ENCODE data around the gene RACGAP1.
"Not testable (repeated sequence)": the region's sequence is repeated elsewhere in the genome, so short reads cannot be mapped to it uniquely, and the experiment has no call there.

The RACGAP1 gene

DNA sequence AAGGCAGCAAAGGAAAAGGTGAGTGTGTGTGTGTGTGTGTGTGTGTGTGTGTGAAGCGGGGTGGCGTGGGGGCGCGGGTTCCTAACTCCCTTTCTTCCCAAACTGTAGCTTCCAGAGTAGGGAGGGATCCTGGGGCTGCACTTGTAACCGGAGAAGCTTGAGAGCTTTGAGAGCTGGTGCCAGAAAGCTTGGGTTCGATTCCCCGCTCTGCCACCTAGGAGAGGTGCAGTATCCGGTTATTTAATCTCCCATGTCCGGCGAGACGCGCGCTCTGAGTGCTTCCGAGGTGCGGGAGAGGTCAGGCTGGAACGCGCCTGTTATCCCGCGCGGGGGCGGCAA, 7.2 kb upstream of the RACGAP1 start:
- no CpG with 5 or more reads among the region's 21 CpGs for WGBS, 2 donors (ENCODE audit: extremely low coverage in 2 of 2, insufficient read length in 2 of 2, insufficient replicate concordance in 1 of 2)
- Histone ChIP-seq H3K4me2 (ENCODE audit: insufficient read depth, low read length, poor library complexity, severe bottlenecking) (peak overlapping the region; percentile 68), H2AK5ac (ENCODE audit: low read depth, low read length) (peak overlapping the region; percentile 53), H2BK120ac (ENCODE audit: low read depth, low read length) (no peak overlapping the region), H4K8ac (ENCODE audit: low read depth, low read length) (no peak overlapping the region), H4K91ac (ENCODE audit: low read depth, low read length, poor library complexity) (no peak overlapping the region), H2BK5ac (ENCODE audit: low read length) (no peak overlapping the region), H3K4me3 (ENCODE audit: low read length in 2 of 2) (peak overlapping the region in 1 of 2 donors; percentile 67), H2BK15ac (ENCODE audit: low read length) (no peak overlapping the region), H2BK12ac (ENCODE audit: low read length) (no peak overlapping the region), H3K14ac (ENCODE audit: low read length) (no peak overlapping the region), H3K27me3 (ENCODE audit: control insufficient read depth in 3 of 3, insufficient read depth in 3 of 3, low read depth in 1 of 3, low read length in 3 of 3) (peaks cover 0 to 8% (median 0%) of the 10 kb centered on the region in 3 experiments), H3K79me1 (ENCODE audit: low read depth, low read length) (no peaks in the 10 kb centered on the region), H3K9ac (ENCODE audit: low read depth, low read length, poor library complexity) (peak overlapping the region; percentile 71), H3K27ac (replicated peaks; ENCODE audit: low read length) (no peak overlapping the region), H3K36me3 (replicated peaks in 1 of 2; ENCODE audit: control insufficient read depth in 2 of 2, insufficient read depth in 2 of 2, low read length in 2 of 2) (no peaks in the 10 kb centered on the region), H3K18ac (ENCODE audit: low read length) (peak overlapping the region; percentile 86), H3K23ac (ENCODE audit: low read depth, low read length, poor library complexity) (no peak overlapping the region), H2AFZ (ENCODE audit: low read length) (no peak overlapping the region), H3K4ac (ENCODE audit: low read length) (no peak overlapping the region), H3K9me3 (replicated peaks in 1 of 2; ENCODE audit: control insufficient read depth in 2 of 2, insufficient read depth in 1 of 2, low read depth in 1 of 2, low read length in 2 of 2) (no peaks in the 10 kb centered on the region), H3K4me1 (ENCODE audit: control insufficient read depth in 2 of 2, insufficient read depth in 1 of 2, low read depth in 1 of 2, low read length in 2 of 2) (peaks cover 4 to 7% of the 10 kb centered on the region in 2 donors)
- no peak for DNase-seq (ENCODE audit: low spot score)

DNA sequence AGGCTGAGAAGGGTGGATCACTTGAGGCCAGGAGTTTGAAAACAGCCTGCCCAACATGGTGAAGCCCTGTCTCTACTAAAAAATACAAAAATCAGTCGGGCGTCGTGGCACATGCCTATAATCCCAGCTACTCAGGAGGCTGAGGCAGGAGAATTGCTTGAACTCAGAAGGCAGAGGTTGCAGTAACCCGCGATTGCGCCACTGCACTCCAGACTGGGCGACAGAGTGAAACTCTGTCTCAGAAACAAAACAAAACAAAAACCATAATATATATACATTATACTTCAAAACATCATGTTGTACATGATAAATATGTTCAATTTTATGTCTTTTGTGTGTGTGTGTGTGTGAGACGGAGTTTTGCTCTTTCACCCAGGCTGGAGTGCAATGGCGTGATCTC, 5.2 kb upstream of the RACGAP1 start:
- not testable (repeated sequence) for H3K14ac ChIP-seq (ENCODE audit: low read length); H3K4ac ChIP-seq (ENCODE audit: low read length); H3K18ac ChIP-seq (ENCODE audit: low read length); H2BK12ac ChIP-seq (ENCODE audit: low read length); H4K91ac ChIP-seq (ENCODE audit: low read depth, low read length, poor library complexity); H3K27ac ChIP-seq (replicated peaks; ENCODE audit: low read length); H3K4me3 ChIP-seq (ENCODE audit: low read length in 2 of 2); H3K27me3 ChIP-seq (ENCODE audit: control insufficient read depth in 3 of 3, insufficient read depth in 3 of 3, low read depth in 1 of 3, low read length in 3 of 3); H2BK15ac ChIP-seq (ENCODE audit: low read length); H3K4me1 ChIP-seq (ENCODE audit: control insufficient read depth in 2 of 2, insufficient read depth in 1 of 2, low read depth in 1 of 2, low read length in 2 of 2); H2BK5ac ChIP-seq (ENCODE audit: low read length); H3K79me1 ChIP-seq (ENCODE audit: low read depth, low read length); DNase-seq (ENCODE audit: low spot score); H3K9ac ChIP-seq (ENCODE audit: low read depth, low read length, poor library complexity); H3K4me2 ChIP-seq (ENCODE audit: insufficient read depth, low read length, poor library complexity, severe bottlenecking); H3K36me3 ChIP-seq (replicated peaks in 1 of 2; ENCODE audit: control insufficient read depth in 2 of 2, insufficient read depth in 2 of 2, low read length in 2 of 2); H2AK5ac ChIP-seq (ENCODE audit: low read depth, low read length); H2BK120ac ChIP-seq (ENCODE audit: low read depth, low read length); H3K9me3 ChIP-seq (replicated peaks in 1 of 2; ENCODE audit: control insufficient read depth in 2 of 2, insufficient read depth in 1 of 2, low read depth in 1 of 2, low read length in 2 of 2); H2AFZ ChIP-seq (ENCODE audit: low read length); H4K8ac ChIP-seq (ENCODE audit: low read depth, low read length); H3K23ac ChIP-seq (ENCODE audit: low read depth, low read length, poor library complexity)
- WGBS, 2 donors (ENCODE audit: extremely low coverage in 2 of 2, insufficient read length in 2 of 2, insufficient replicate concordance in 1 of 2) = no CpG with 5 or more reads among the region's 9 CpGs

DNA sequence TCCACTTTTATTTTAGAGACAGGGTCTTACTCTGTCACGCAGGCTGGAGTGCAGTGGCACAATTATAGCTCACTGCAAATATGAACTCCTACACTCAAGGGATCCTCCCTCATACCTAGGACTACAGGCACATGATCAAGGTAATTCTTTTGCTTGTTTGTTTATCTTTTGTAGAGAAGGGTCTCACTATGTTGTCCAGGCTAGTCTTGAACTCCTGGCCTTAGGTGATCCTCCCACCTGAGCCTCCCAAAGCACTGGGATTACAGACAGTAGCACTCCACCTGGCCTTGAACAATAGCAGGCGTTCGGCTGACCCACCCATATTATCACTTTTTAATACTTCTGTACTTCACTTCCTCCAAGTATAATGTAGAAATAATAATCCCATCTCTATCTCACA, 1.4 kb upstream of the RACGAP1 start:
- H2BK15ac ChIP-seq (ENCODE audit: low read length) = no peak overlapping the region
- H2BK5ac ChIP-seq (ENCODE audit: low read length) = no peak overlapping the region
- no CpG with 5 or more reads among the region's 3 CpGs for WGBS, 2 donors (ENCODE audit: extremely low coverage in 2 of 2, insufficient read length in 2 of 2, insufficient replicate concordance in 1 of 2)
- peaks cover 0 to 1% of the 10 kb centered on the region in 2 donors for H3K4me1 ChIP-seq (ENCODE audit: control insufficient read depth in 2 of 2, insufficient read depth in 1 of 2, low read depth in 1 of 2, low read length in 2 of 2)
- H3K9ac ChIP-seq (ENCODE audit: low read depth, low read length, poor library complexity) = no peak overlapping the region
- no peak overlapping the region for H2AFZ ChIP-seq (ENCODE audit: low read length)
- DNase-seq (ENCODE audit: low spot score) = no peak
- H3K4ac ChIP-seq (ENCODE audit: low read length) = no peak overlapping the region
- H3K27ac ChIP-seq (replicated peaks; ENCODE audit: low read length) = no peak overlapping the region
- no peak overlapping the region for H4K8ac ChIP-seq (ENCODE audit: low read depth, low read length)
- no peak overlapping the region for H3K23ac ChIP-seq (ENCODE audit: low read depth, low read length, poor library complexity)
- H3K4me3 ChIP-seq (ENCODE audit: low read length in 2 of 2) = no peak overlapping the region
- no peak overlapping the region for H2BK120ac ChIP-seq (ENCODE audit: low read depth, low read length)
- peaks cover 0 to 19% of the 10 kb centered on the region in 2 donors for H3K36me3 ChIP-seq (replicated peaks in 1 of 2; ENCODE audit: control insufficient read depth in 2 of 2, insufficient read depth in 2 of 2, low read length in 2 of 2)
- no peak overlapping the region for H2BK12ac ChIP-seq (ENCODE audit: low read length)
- no peaks in the 10 kb centered on the region for H3K27me3 ChIP-seq (ENCODE audit: control insufficient read depth in 3 of 3, insufficient read depth in 3 of 3, low read depth in 1 of 3, low read length in 3 of 3)
- peaks cover 5% of the 10 kb centered on the region for H3K79me1 ChIP-seq (ENCODE audit: low read depth, low read length)
- no peak overlapping the region for H3K14ac ChIP-seq (ENCODE audit: low read length)
- no peaks in the 10 kb centered on the region for H3K9me3 ChIP-seq (replicated peaks in 1 of 2; ENCODE audit: control insufficient read depth in 2 of 2, insufficient read depth in 1 of 2, low read depth in 1 of 2, low read length in 2 of 2)
- H4K91ac ChIP-seq (ENCODE audit: low read depth, low read length, poor library complexity) = no peak overlapping the region
- no peak overlapping the region for H3K4me2 ChIP-seq (ENCODE audit: insufficient read depth, low read length, poor library complexity, severe bottlenecking)
- no peak overlapping the region for H3K18ac ChIP-seq (ENCODE audit: low read length)
- no peak overlapping the region for H2AK5ac ChIP-seq (ENCODE audit: low read depth, low read length)

DNA sequence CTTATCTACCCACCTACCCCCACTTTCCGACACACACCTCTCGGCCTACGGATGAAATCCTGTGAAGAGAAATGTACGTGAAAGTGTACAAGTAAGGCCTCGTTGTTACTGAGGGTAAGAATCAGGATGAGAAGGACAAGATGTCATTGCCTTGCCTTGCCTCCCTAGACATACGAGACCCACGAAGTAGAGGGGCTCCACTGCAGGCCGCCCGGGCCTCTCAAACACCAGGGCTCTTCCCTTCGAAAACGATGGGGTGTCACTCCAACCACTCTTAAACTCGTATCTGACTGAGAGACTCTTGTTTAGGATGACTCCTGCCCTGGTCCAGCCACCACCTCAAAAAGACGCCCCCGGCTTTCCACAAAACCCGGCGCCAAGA, 498 bp downstream of the RACGAP1 start:
- Histone ChIP-seq H2BK15ac (ENCODE audit: low read length) (peak overlapping the region; percentile 70), H4K8ac (ENCODE audit: low read depth, low read length) (no peak overlapping the region), H3K23ac (ENCODE audit: low read depth, low read length, poor library complexity) (no peak overlapping the region), H2AK5ac (ENCODE audit: low read depth, low read length) (peak overlapping the region; percentile 93), H2BK5ac (ENCODE audit: low read length) (peak overlapping the region; percentile 91), H3K14ac (ENCODE audit: low read length) (no peak overlapping the region), H2BK120ac (ENCODE audit: low read depth, low read length) (no peak overlapping the region), H3K18ac (ENCODE audit: low read length) (peak overlapping the region; percentile 95), H3K4me2 (ENCODE audit: insufficient read depth, low read length, poor library complexity, severe bottlenecking) (peak overlapping the region; percentile 65), H3K4me1 (ENCODE audit: control insufficient read depth in 2 of 2, insufficient read depth in 1 of 2, low read depth in 1 of 2, low read length in 2 of 2) (peaks cover 0 to 1% of the 10 kb centered on the region in 2 donors), H3K9ac (ENCODE audit: low read depth, low read length, poor library complexity) (peak overlapping the region; percentile 55), H2BK12ac (ENCODE audit: low read length) (no peak overlapping the region), H4K91ac (ENCODE audit: low read depth, low read length, poor library complexity) (no peak overlapping the region), H3K4ac (ENCODE audit: low read length) (no peak overlapping the region), H3K36me3 (replicated peaks in 1 of 2; ENCODE audit: control insufficient read depth in 2 of 2, insufficient read depth in 2 of 2, low read length in 2 of 2) (peaks cover 0 to 32% of the 10 kb centered on the region in 2 donors), H3K27ac (replicated peaks; ENCODE audit: low read length) (peak overlapping the region; percentile 25), H2AFZ (ENCODE audit: low read length) (peak overlapping the region; percentile 88), H3K4me3 (ENCODE audit: low read length in 2 of 2) (peak overlapping the region; percentile 95 to 96), H3K9me3 (replicated peaks in 1 of 2; ENCODE audit: control insufficient read depth in 2 of 2, insufficient read depth in 1 of 2, low read depth in 1 of 2, low read length in 2 of 2) (no peaks in the 10 kb centered on the region), H3K79me1 (ENCODE audit: low read depth, low read length) (peaks cover 5% of the 10 kb centered on the region), H3K27me3 (ENCODE audit: control insufficient read depth in 3 of 3, insufficient read depth in 3 of 3, low read depth in 1 of 3, low read length in 3 of 3) (no peaks in the 10 kb centered on the region)
- DNase-seq (ENCODE audit: low spot score) = no peak
- WGBS, 2 donors (ENCODE audit: extremely low coverage in 2 of 2, insufficient read length in 2 of 2, insufficient replicate concordance in 1 of 2) = no CpG with 5 or more reads among the region's 16 CpGs
